GM18526 (cell line): ENCODE results near the gene AARS2.

ENCODE experiments used
- POLR2A ChIP-seq: IDR thresholded peaks from 3 replicates; pipeline ENCODE4 v1.6.1; 2011; ENCODE audit not compliant: insufficient read length; ENCODE audit errors: extremely low read depth

The AARS2 gene

GRCh38 chr6:44291841-44292240 is 21.3 kb downstream of the AARS2 start:
- TF ChIP-seq POLR2A, result no peak

DNA sequence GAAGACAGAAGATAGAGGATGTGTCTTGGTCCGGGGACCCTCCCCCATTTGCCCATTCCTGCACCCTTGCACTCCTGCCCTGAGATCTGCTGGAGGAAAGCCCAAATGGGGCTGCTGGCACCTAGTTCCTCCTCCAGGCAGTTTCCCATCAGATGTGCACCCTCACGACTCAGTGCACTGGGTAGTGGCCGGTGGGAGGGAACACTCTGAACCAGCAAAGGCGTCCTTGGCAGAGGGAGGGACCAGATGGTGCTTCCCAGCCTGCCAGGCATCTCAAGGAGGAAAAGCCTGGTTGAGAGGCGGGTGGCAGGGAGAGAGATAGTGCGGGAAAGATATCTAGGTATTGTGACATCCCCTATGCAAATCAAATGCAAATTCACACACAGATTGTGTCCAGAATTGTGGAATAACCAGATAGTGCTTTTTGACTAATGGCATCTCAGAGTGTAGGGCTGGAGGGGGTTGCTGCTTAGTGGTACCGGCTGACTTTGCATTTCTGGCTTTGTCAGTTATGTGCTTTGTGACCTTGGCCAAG is 23.4 kb downstream of the AARS2 start:
- no peak for TF ChIP-seq POLR2A

GRCh38 chr6:44286747-44287146 is 26.4 kb downstream of the AARS2 start:
- no peak for TF ChIP-seq POLR2A

DNA sequence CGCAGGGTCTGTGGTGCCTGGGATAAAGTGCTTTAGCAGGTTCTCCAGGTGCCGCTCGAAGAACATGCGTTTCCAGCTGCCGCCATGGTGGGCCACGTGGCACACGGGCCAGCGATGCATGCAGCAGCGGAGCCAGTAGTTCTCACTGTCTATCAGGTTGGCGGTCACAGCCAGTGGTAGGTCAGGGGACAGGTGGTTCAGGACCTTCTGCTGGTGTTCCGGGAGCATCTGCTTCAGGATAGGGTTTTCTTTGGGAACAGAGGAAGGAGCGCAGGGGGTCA is 26.9 kb downstream of the AARS2 start:
- no peak for TF ChIP-seq POLR2A

GRCh38 chr6:44285552-44286284 is 27.4 kb downstream of the AARS2 start:
- no peak for TF ChIP-seq POLR2A

DNA sequence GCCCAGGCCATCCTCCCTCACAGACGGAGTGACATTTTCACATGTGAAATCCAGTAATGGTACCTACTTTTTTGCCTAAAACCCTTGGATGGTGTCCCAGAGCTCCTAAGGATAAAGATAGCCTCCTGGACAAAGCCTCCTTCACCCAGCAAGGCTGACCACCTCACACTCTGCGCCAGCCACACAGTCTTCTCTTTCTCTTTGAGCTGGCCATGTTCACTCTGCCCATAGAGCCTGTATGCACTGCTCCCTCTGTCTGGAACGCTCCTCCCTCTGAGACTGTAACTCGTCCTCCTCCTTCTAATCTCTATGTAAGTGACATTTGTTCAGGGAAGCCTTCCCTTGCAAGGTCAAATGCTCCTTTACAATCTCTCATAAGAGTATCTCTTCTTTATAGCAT is 28.3 kb downstream of the AARS2 start:
- TF ChIP-seq POLR2A, result no peak

DNA sequence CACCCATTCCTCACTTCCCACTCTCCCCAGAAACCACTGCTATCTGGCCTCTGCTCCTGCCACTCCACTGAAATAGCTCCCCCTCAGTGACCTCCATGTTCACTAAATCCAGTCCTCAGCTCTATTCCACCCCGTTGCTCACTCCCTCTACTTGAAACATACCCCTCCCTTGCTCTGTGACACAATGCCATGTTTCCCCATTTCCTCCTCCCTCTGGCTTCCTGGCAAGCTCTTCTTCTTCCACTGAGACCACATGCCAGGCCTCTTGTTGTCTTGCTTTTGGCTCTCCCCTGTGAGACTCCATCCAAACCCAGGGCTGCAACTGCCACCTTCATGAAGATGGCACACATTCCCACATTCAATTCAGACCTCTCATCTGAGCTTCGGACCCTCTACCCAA is 29.0 kb downstream of the AARS2 start:
- TF ChIP-seq POLR2A, result no peak

- no peak for TF ChIP-seq POLR2A
These were observed 34.1 kb downstream of the AARS2 start for GRCh38 chr6:44278774-44279697.

DNA sequence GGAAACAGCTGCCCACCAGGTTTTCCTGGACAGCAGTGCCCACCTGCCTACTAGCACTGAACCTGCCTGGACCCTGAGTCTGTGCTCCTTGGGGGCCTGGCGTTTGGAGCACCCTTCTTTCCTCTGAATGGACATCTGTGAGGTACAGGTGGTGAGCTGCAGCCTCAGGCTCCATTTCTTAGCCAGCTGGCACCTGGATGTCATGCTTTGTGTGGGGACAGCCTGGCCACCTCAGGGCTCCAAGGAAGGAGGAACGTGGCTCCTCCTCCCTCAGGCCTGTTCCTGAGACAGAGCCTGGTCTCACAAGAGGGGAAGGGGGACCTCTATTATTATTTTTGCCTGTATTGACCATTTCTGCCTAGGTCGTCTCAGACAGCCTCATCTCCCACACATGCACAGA is 34.8 kb downstream of the AARS2 start:
- no peak for TF ChIP-seq POLR2A

GRCh38 chr6:44277763-44278162 is 35.4 kb downstream of the AARS2 start:
- no peak for TF ChIP-seq POLR2A

DNA sequence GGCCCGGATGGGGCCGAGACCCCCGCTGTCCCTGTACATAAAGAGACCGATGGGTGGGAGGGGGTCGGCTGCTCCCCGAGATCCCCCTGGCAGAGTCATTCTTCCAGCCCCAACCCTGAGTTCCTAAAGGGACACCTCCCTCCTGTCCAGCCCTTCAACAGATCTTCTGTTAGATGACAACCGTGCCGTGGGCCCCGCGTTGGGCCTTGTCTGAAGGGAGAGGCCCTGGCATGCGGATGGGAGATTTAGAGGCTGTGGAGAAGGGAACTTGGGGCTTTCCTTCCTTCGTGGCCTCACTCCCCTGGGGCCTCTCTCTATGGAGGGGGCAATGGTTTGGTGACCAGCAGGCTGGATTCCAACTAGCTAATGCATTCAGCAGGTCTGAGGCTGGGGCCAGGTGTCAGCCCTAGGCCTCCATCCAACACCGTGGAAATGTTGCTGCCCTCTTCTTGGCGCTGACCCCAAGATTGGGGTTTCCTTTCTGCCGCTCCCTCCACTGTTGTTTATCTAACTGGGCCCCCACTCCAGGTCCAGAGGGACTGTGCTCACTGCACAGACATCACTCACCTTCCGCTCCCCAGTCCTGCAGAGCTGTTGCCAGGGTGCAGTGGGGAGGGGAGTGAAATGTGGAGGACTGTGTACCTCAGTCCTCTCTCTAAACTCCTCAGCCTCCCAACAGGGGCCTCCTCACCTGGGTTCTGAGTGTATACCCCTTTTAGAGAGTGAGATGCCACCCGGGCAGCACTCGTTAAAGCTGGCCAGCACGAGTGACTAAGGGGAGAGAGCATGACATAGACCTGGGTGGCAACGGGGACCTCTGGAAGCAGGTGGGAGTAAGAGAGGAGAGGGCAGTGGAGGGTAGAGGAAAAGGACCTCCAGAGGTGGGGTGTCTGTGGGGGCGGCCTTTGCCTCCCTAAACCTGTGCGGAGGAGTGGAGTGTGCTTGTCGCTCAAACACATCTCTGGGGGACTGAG is 36.2 kb downstream of the AARS2 start:
- no peak for TF ChIP-seq POLR2A

GRCh38 chr6:44275749-44276648 is 37.1 kb downstream of the AARS2 start:
- no peak for TF ChIP-seq POLR2A

- no peak for TF ChIP-seq POLR2A
These were observed 37.8 kb downstream of the AARS2 start for GRCh38 chr6:44275271-44275748.

DNA sequence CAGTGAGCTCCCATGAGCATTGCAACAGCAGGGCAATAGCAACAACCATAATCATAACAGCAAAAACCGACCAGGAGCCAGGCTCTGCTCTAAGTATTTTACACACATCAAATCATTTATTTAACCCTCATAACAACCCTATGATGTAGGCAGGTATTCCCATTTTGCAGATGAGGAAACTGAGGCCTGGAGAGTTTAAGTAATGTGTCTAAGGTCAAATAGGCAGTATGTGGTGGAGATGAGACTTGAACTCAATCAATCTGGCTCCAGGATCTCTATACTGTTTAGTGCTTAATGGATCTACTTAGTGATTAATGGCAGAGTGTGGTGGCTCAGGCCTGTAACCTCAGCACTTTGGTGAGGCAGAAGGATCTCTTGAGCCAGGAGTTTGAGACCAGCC is 39.5 kb downstream of the AARS2 start:
- no peak for TF ChIP-seq POLR2A

DNA sequence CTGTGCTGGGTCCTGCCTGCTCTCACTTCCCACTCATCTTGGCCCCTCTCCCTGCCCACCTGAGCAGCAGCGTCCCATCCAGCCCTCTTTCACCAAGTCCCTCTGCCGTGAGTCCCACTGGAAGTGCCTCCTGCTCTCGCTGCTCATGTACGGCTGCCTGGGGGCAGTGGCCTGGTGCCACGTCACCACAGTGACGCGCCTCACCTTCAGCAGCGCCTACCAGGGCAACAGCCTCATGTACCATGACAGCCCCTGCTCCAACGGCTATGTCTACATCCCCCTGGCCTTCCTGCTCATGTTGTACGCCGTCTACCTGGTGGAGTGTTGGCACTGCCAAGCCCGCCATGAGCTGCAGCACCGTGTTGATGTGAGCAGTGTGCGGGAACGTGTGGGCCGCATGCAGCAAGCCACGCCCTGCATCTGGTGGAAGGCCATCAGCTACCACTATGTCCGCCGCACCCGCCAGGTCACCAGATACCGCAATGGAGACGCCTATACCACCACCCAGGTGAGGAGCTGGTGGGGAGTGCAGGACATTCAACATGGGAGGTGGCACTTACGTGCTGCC is 40.1 kb downstream of the AARS2 start:
- TF ChIP-seq POLR2A, result no peak
